ENCODE measurements around the gene FAM174B.

DNA sequence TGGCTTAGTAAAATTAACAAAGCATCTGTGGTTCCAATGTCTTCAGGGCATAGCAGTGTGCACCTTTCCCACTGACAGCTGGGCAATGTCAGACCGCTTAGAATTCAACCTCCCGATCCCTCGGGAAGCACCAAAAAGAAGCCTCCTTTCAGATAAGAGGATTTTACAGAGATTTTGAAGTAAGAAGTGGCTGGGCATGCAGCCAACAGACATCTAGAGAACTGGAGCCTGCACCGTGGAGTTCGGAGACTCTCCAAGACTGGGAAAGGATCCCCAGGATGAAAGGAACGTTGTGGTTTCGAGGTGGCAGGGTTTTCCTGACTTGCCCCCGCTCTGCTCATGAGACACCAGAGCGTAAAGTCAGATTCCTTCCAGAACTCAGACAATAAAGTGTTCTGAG lies 5.3 kb downstream of the FAM174B start:
- TF ChIP-seq ZBTB7A (IDR thresholded peaks at IDR 0.05; ENCODE audit: low read depth) = no peak
- no peak for TF ChIP-seq CEBPB (IDR thresholded peaks at IDR 0.05)
- no peak for TF ChIP-seq EGR1 (IDR thresholded peaks at IDR 0.05)
- TF ChIP-seq RAD21 (IDR thresholded peaks at IDR 0.05; ENCODE audit: low read depth) = no peak
- TF ChIP-seq, protein P1, sequence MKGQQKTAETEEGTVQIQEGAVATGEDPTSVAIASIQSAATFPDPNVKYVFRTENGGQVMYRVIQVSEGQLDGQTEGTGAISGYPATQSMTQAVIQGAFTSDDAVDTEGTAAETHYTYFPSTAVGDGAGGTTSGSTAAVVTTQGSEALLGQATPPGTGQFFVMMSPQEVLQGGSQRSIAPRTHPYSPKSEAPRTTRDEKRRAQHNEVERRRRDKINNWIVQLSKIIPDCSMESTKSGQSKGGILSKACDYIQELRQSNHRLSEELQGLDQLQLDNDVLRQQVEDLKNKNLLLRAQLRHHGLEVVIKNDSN (IDR thresholded peaks at IDR 0.05) = no peak
- no peak for TF ChIP-seq TEAD4 (IDR thresholded peaks at IDR 0.05)
- TF ChIP-seq EP300 (IDR thresholded peaks at IDR 0.05; ENCODE audit: borderline replicate concordance) = no peak
- TF ChIP-seq, protein P2, sequence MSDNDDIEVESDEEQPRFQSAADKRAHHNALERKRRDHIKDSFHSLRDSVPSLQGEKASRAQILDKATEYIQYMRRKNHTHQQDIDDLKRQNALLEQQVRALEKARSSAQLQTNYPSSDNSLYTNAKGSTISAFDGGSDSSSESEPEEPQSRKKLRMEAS (IDR thresholded peaks at IDR 0.05) = no peak
- no peak for TF ChIP-seq TCF12 (IDR thresholded peaks at IDR 0.05; ENCODE audit: low read depth)
- TF ChIP-seq TAF1 (IDR thresholded peaks at IDR 0.05; ENCODE audit: low read depth) = no peak
- TF ChIP-seq YY1 (IDR thresholded peaks at IDR 0.05; ENCODE audit: low read depth) = no peak
- TF ChIP-seq CREB1 (IDR thresholded peaks at IDR 0.05; ENCODE audit: low read depth) = no peak

Data from Ishikawa (cell line).